AG04450 (cell line): Measurements from ENCODE around the gene ABCC2. TPM values are rescaled to one million over a fixed set of nuclear protein-coding genes. Genes with fewer than 3 reads are reported as not detected.

Experiments used
- CTCF ChIA-PET: fragments of 300-600, 350-600 bp; formaldehyde crosslinking; extraction: SDS; loops from one replicate; lab custom pipeline; 2022; ENCODE audit warnings: antibody characterized with exemption, inconsistent platforms; lab: Charles Lee
- POLR2A ChIA-PET: fragments of 350-600 bp; formaldehyde crosslinking; extraction: SDS; loops from one replicate; lab custom pipeline; 2021; ENCODE audit warnings: antibody characterized with exemption, inconsistent platforms; lab: Yijun Ruan, JAX
- DNase-seq: peaks from one replicate; pipeline ENCODE4 v3.0.0-alpha.2; 2011; ENCODE audit warnings: low read depth, low spot score
- H3K27ac ChIP-seq: one replicate; pipeline ENCODE4 v1.5.1; 2012; ENCODE audit warnings: low read depth, low read length, control low read depth
- H3K27me3 ChIP-seq: one replicate; pipeline ENCODE4 v1.6.0; 2012; ENCODE audit warnings: low read length; ENCODE audit not compliant: control insufficient read depth, insufficient read depth
- H3K4me3 ChIP-seq: 2 replicates; pipeline ENCODE4 v1.5.1; 2011; ENCODE audit warnings: mild to moderate bottlenecking, low read depth, low read length, control low read depth
- H3K9me3 ChIP-seq: 2 replicates; pipeline ENCODE4 v1.5.1; 2012; ENCODE audit warnings: low read length; ENCODE audit not compliant: control insufficient read depth, insufficient read depth
- polyA plus RNA-seq: library from polyadenylated mRNA; depleted of rRNA; stranded (reverse); fragments of >200 nt; gene quantifications from 2 replicates; pipeline ENCODE4 v1.2.3, GENCODE V29; 2011
- TF ChIP-seq, protein P1 (sequence below): IDR thresholded peaks from 2 replicates; pipeline ENCODE4 v1.5.1; 2011; ENCODE audit warnings: low read depth, low read length, control low read depth, inconsistent platforms

The ABCC2 gene
- polyA plus RNA-seq, 1 experiment, result 1.2 TPM

DNA sequence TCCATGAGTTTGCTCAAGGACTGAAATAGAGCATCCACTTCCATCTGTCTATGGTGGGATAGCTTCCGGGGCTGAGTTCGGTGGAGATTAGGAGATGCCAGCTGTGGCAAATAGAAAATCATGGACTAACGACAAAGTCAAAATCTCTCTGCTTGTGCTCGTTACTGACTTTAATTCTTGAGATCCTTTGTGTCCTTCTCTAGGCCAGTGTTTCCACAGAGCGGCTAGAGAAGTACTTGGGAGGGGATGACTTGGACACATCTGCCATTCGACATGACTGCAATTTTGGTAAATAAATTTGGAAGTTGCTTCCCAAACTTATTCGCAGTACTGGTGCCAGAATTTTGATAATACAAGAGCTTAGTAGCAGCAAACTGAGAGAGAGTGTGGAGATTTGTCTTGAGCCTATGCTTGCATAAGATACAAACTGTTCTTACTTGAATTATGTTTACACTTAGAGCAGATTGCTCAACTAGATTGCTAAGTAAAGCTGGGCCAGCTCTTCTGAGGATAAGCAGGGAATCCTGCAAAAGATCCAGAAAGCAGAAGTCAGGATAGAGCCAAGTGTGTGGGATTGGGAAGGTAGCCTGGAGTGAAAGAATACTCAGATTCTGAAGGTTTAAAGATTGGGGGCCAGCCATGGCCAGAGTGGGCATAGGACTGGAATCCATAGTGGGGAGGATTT is 27.6 kb downstream of the ABCC2 start:
- ChIA-PET POLR2A (interaction anchor here (1.0 kb wide), 1 partner anchor 78 kb away, joined by 8 read pairs; the partner anchor contains the start of genes COX15 and CUTC), CTCF (interaction anchor here (0.6 to 1.9 kb wide), 4 partner anchors 18 to 236 kb away, joined by 3 to 7 read pairs (median 4); no protein-coding TSS in a partner anchor)
- H3K4me3 ChIP-seq, result no peak overlapping the region
- no peak for DNase-seq
- H3K27me3 ChIP-seq, result no peaks in the 10 kb centered on the region
- TF ChIP-seq, protein P1, sequence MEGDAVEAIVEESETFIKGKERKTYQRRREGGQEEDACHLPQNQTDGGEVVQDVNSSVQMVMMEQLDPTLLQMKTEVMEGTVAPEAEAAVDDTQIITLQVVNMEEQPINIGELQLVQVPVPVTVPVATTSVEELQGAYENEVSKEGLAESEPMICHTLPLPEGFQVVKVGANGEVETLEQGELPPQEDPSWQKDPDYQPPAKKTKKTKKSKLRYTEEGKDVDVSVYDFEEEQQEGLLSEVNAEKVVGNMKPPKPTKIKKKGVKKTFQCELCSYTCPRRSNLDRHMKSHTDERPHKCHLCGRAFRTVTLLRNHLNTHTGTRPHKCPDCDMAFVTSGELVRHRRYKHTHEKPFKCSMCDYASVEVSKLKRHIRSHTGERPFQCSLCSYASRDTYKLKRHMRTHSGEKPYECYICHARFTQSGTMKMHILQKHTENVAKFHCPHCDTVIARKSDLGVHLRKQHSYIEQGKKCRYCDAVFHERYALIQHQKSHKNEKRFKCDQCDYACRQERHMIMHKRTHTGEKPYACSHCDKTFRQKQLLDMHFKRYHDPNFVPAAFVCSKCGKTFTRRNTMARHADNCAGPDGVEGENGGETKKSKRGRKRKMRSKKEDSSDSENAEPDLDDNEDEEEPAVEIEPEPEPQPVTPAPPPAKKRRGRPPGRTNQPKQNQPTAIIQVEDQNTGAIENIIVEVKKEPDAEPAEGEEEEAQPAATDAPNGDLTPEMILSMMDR, result no peak
- no peaks in the 10 kb centered on the region for H3K9me3 ChIP-seq
- peak overlapping the region; percentile 21 for H3K27ac ChIP-seq

DNA sequence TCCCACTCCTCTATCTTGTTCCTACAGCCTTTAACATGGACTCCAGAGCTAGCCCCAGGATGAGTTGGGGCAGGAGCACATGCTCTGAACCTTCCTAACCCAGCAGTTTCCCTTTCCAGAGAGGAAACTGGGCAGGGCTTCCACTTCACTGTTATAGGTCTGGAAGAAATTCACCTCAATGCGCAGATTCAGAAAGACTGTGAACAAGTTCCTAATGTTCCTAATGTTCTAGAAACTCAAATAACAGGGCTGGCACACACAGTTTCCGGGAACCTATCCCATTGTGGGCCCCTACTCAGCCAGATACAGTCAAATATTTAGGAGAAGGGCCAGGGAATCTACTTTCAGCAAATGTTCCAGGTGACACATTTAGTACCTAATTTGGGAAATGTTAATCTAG is 29.7 kb downstream of the ABCC2 start:
- no peak for DNase-seq
- TF ChIP-seq, protein P1, result no peak
- H3K27ac ChIP-seq, result no peak overlapping the region
- H3K4me3 ChIP-seq, result no peak overlapping the region
- no peaks in the 10 kb centered on the region for H3K27me3 ChIP-seq
- CTCF ChIA-PET, result interaction anchor here (0.7 kb wide), 1 partner anchor 34 kb away, joined by 6 read pairs; no protein-coding TSS in a partner anchor
- H3K9me3 ChIP-seq, result no peaks in the 10 kb centered on the region
- POLR2A ChIA-PET, result no interaction called here

DNA sequence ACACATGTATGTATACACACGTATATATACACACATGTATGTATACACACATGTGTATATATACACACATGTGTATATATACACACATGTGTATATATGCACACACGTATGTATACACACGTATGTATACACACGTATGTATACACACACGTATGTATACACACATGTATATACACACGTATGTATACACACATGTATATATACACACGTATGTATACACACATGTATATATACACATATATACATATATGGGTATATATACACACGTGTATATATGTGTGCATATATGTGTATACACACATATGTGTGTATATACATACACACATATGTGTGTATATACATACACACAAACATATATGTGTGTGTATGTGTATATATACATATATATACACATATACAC is 31.7 kb downstream of the ABCC2 start:
- no peak for DNase-seq
- H3K27ac ChIP-seq, result no peak overlapping the region
- ChIA-PET CTCF (no interaction called here), POLR2A (no interaction called here)
- H3K4me3 ChIP-seq, result no peak overlapping the region
- TF ChIP-seq, protein P1, result no peak
- H3K9me3 ChIP-seq, result no peaks in the 10 kb centered on the region
- no peaks in the 10 kb centered on the region for H3K27me3 ChIP-seq

DNA sequence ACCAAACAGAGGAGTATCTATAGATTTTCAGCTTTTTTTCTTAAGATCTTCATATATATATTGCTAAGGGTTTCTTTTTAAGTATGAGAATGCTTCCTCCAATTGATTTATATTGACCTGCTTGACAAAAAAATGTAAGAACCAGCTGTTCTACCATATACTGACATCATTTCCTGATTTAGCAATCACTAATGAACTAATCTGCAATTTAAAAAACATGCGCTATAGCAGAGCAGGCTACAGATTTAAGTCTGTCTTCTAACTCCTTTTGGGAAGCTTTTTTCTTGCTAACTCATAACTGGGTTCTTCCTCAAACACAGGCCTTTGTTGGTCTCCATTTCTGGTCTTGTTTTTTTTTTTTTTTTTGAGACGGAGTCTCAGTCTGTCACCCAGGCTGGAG is 33.2 kb downstream of the ABCC2 start:
- no peaks in the 10 kb centered on the region for H3K9me3 ChIP-seq
- CTCF ChIA-PET, result interaction anchor here (0.5 to 1.4 kb wide), 3 partner anchors 21 to 30 kb away, joined by 3 to 5 read pairs (median 3); no protein-coding TSS in a partner anchor
- H3K27me3 ChIP-seq, result no peaks in the 10 kb centered on the region
- TF ChIP-seq, protein P1, result no peak
- no peak for DNase-seq
- POLR2A ChIA-PET, result no interaction called here
- no peak overlapping the region for H3K4me3 ChIP-seq
- no peak overlapping the region for H3K27ac ChIP-seq

DNA sequence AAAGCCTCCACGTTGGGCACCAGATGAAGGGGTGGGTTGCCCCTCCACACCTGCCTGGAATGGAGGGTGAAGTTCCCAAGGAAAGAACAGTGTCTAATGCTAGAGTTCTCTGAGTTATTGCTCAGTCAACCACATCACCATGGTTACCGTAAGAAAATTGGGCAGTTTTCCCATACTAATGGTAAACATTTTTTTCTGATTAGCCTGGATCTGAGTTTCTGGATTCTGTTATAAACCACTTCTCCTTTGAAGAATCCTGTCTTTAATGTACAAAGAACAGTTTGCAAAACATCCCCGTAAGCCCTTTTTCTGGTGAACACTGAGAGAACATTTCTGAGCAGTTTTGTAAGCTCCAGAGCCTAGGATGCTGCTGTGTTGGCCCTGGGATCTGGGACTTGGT is 45.5 kb downstream of the ABCC2 start:
- Histone ChIP-seq H3K27me3 (no peaks in the 10 kb centered on the region), H3K4me3 (no peak overlapping the region), H3K9me3 (peaks cover 6% of the 10 kb centered on the region; the same call in 1 of the 2 replicates), H3K27ac (no peak overlapping the region)
- POLR2A ChIA-PET, result no interaction called here
- no peak for DNase-seq
- TF ChIP-seq, protein P1, result no peak
- CTCF ChIA-PET, result interaction anchor here (1.0 to 3.6 kb wide), 2 partner anchors 18 to 117 kb away, joined by 3 to 22 read pairs; no protein-coding TSS in a partner anchor
